Measurements from ENCODE around the gene SETD4.
A peak's percentile ranks its signal among the peaks of the same experiment; 100 is the strongest.
"Not testable (repeated sequence)": the region's sequence is repeated elsewhere in the genome, so short reads cannot be mapped to it uniquely, and the experiment has no call there.

SETD4 gene

DNA sequence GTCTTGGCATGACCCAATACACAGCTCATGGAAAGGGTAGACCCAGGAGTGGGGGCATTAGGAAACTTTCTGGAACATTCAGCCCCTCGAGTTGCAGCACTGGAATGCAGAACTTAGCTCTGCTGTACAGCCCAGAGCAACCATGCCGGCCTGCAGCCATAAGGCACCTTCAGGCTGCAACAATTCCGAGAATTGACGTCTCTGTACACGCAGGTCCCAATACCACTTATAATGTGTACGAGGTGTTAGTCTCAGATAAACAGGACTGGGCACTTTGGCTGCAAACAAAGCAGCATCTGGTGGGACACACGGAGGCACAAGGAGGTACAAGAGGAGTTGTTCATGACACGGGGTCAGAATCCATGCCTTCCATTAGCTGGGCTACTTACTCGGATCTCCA lies 17.4 kb upstream of the SETD4 start:
- DNase-seq, result no peak

DNA sequence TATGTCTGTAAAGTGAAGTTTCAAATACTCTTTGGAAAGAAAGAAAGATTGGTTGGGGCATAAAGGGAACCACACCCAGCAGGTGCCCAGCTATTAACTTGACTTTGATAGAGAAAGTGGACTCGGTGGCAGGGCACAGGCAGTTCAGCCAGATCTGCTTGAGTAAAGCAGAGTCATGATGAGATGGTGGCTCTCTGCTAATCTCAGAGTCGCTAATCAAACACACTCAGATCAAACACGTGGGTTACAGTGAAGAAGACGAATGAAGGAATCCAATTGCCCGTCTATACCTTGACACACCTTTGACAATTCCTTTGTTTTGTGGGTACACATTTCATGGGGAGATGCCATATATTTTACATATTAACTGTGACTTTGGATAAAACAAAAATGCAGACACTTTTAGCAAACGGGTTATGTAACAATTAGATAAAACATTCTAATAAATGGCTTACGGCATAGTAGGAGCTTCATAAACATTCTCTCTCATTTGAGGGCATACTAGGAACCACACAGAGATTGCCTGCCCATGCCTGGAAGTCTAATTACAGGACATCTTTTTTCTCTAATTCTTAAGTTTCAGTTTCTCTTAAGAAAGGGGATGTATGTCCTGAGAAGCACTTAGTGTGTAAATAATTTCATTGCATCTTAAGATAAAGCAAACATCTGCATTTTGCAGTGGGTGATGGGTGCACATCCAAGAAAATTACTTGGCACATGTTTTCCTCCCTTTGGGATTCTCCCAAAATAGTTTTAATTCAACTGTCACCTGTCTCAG lies 16.7 kb upstream of the SETD4 start:
- DNase-seq, result no peak

- DNase-seq, result no peak
These were observed 15.6 kb upstream of the SETD4 start for GRCh38 chr21:36075953-36076352.

GRCh38 chr21:36075171-36075570 lies 14.8 kb upstream of the SETD4 start:
- no peak for DNase-seq

DNA sequence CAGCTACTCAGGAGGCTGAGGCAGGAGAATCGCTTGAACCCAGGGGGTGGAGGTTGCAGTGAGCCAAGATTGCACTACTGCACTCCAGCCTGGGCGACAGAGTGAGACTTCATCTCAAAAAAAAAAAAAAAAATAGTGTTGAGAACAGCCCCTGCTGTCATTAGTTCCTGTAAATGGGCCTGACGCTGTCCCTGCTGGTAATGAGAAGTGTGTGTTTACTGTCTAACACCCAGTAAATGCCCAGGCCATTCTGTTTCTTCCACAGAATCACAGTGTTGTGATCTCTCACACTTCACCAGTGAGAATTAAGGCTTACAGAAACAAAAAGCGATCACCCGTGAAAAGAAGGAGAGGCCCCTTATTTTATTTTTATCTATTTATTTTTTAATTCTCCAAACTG lies 13.6 kb upstream of the SETD4 start:
- DNase-seq, result not testable (repeated sequence)

DNA sequence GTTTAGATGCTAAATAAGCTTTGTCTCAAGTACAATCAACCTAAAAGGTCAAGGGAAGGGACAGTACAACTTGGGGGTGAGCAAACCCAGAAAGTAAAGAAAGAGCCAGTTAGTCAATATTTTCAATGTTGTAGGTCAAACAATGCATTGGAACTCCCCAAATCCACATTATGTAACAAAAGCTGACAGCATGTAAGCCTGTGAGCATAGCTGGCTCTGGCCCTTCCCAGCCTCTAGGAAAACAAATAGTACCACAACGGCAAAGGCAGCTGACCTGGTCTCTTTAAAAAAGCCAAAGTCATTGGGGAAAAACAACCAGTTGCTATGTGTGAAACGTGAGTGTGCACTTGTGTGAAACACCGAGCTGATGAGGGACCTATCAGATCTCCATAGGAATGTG lies 12.9 kb upstream of the SETD4 start:
- no peak for DNase-seq

DNA sequence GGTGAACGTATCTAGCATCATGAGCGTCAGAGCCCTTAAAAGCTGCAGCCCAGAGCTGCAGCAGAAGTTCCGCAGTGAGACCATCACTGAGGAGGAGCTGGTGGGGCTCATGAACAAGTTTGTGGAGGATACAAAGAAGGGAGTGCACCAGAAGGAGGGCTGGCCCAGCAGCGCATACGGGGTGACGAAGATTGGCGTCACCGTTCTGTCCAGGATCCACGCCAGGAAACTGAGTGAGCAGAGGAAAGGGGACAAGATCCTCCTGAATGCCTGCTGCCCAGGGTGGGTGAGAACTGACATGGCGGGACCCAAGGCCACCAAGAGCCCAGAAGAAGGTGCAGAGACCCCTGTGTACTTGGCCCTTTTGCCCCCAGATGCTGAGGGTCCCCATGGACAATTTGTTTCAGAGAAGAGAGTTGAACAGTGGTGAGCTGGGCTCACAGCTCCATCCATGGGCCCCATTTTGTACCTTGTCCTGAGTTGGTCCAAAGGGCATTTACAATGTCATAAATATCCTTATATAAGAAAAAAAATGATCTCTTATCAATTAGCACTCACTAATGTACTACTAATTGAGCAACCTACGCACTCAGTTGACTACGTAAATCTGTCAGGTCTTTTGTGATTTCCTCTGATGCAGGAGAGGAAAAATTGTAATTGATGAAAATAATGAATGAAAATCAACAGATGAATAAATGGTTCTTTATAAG lies 12.3 kb upstream of the SETD4 start:
- no peak for DNase-seq

DNA sequence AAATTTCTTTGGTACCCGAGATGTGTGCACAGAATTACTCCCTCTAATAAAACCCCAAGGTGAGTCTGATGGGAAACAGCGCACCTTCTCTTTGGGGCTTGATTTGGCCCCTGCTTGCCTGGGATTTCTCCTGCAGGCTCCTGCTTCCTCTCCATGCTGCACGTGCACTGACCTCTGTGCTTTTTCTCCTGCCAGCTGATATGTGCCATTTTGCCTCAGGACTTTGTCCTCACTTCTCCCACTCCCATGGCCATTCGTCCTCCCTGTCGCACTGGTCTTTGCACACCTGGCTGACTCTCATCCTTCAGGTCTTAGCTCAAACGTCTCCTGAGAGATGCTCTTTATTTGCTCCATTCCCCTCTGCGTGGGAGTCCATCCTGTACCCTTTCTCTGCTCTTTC lies 10.7 kb upstream of the SETD4 start:
- DNase-seq, result no peak

DNA sequence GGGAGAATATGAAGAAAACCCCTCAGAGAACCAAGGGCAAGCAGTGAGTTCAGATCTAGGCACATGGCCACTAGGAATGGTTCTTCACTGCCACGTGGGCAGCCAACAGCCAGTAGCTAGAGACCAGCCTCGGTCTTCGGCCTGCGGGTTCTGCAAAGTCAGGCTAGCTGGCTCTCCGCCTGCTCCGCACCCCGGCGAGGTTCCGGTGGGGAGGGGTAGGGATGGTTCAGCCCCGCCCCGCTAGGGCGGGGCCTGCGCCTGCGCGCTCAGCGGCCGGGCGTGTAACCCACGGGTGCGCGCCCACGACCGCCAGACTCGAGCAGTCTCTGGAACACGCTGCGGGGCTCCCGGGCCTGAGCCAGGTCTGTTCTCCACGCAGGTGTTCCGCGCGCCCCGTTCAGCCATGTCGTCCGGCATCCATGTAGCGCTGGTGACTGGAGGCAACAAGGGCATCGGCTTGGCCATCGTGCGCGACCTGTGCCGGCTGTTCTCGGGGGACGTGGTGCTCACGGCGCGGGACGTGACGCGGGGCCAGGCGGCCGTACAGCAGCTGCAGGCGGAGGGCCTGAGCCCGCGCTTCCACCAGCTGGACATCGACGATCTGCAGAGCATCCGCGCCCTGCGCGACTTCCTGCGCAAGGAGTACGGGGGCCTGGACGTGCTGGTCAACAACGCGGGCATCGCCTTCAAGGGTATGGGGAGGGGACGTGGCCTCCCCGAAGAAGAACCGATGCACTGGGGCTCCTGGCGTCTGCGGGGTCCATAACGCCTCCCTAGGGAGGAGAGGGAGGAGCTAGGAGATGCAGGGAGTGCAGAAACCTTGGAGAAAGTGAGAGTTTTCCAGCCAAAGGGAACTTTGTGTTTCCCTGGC lies 9.6 kb upstream of the SETD4 start, which contains the start of gene CBR1:
Gene CBR1, plus strand, starts transcription at position 312 of the 871 bp plus-strand sequence. Its CDS starts 92 bp downstream, at position 404.
- peak; percentile 86 to 87 for DNase-seq

DNA sequence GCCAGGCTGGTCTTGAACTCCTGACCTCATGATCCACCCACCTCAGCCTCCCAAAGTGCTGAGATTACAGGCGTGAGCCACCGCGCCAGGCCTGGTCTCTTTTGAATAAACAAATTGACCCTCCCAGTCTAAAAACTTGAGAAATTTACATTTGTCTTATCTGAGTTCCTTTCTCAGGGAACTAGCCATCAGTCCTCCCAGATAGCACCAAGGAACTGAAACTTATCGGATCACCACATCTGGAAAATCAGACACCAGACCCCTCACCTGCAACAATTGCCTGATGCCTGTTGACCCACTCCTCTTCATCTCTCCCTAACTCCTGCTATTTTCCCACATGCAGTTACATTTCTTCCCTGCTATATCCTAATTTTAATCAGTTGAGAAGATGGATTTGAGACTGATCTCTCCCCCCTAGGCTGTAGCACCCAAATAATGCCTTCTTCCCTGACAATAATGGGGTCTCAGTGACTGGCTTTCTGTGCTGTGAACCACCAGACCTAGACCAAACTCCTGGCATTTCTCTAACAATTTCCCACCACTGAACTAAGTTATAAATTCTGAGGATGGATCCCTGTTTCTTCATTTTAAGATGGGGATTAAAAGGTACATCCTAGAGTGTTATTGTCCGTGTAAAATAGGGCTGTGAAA lies 8.5 kb upstream of the SETD4 start:
- no peak for DNase-seq

DNA sequence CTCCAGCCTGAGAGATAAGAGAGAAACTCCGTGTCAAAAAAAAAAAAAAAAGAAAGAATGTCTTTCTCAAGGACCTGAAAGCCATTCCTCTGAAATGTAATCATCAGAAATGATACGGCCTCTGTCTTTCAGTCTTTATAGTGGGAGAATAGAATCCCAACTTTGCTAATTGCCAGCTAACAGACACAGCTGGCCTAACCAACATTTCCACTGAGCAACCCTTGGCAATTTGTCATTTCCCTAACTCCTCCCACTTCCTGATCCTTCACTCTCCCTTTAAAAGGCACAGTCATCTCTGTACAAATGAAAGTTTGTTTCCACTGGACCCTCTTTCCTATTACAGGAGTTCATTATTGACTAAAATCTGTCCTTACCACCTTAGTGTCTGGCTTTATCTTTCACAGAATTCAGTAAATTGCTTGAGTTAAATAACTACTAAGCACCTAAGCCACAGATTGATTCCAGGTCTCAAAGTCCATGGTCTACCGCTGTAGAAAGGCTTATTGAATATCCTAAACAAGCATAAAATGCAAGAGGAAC lies 5.2 kb upstream of the SETD4 start:
- DNase-seq, result no peak

DNA sequence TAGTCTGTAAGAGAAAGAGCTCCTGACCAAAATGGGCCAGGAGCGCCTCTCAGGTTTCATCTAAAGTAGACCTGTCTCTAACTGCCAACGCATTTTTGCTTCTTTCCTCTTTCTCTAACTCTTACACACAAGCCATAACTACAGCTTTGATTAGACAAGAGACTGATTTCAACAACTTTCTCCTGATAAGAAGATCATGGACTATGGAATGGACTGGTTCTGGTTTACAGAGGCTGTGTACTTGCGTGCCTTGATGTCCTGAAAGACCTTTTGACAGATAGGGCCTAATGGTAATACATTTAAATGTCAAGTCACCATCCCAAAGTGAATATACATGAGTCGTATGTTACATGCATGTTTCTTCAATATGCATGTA lies 3.7 kb upstream of the SETD4 start:
- no peak for DNase-seq

DNA sequence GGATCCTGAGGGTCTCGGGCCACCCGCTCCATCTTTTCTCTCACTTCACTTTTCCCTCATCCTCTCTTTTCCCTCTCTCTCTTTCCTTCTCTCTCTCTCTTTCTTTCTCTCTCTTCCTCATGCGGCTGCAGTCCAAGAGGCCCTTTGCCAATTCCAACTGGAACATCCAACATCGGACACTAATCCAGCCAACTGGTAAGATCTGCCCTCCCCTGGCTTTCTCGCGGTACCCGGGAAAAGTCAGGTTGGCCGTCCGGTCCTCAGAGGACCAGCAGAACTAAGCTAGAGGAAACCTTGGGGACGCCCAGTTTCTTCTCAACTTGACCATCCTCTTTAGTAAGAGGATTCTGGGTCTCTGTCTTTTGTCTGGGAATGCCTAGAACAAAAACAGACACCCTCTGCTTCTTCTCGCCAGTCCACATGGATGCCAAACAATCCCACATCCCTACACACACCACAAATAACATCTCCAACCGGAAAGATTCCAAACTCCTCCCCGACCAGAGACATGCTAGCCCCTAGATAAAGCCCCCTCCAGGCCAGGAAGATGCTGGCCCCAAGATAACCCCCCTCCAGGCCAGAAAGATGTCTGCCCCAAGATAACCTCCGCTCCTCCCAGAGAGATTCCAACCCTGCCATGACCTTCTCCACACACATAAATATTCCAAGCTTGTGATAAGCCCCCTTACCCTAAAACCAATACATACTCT lies 3.2 kb upstream of the SETD4 start:
- DNase-seq, result no peak

GRCh38 chr21:36061445-36061844 lies 1.1 kb upstream of the SETD4 start:
- no peak for DNase-seq

GRCh38 chr21:36059823-36060158 lies 535 bp downstream of the SETD4 start:
- DNase-seq, result peak in 1 of 2 donors; percentile 5

DNA sequence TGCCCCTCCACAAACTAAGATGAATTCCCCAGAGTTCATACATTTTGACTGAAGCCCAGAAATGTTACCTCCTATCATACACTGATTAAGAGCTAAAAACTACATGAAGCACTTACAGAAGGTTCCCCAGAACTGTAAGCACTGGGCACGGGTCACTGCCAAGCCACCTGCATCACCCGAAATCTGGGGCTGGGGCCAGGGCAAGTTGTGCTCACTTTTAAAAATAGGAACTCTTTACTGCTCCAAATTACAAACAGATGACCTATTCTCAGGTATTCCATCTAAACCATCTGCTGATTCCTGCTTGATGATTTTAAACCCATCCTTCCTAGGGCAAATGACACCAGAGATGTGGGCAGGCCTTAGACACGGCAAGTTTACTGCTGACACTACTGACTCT lies 4.8 kb downstream of the SETD4 start:
- DNase-seq, result no peak

GRCh38 chr21:36053715-36054062 lies 6.6 kb downstream of the SETD4 start:
- no peak for DNase-seq

GRCh38 chr21:36052860-36053714 lies 7.2 kb downstream of the SETD4 start:
- no peak for DNase-seq

DNA sequence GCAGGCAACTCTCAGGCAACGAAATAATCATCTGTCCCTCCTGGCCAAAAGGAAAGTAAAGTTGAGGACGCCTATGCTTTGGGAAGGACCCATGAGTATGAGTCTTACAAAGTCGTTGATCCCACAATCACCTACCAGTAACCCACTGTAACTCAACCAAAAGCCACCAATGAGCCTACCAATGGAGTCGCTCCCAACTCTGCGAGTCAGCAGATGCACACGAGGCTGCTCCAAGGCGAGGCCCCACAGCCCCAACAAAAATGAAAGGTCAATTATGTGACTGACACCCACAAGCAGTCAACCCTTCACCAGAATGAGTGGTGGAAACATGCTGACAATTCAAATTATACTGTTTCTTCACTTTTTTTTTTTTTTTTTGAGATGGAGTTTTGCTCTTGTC lies 12.0 kb downstream of the SETD4 start:
- no peak for DNase-seq

GRCh38 chr21:36047139-36047538 lies 13.2 kb downstream of the SETD4 start:
- no peak for DNase-seq

DNA sequence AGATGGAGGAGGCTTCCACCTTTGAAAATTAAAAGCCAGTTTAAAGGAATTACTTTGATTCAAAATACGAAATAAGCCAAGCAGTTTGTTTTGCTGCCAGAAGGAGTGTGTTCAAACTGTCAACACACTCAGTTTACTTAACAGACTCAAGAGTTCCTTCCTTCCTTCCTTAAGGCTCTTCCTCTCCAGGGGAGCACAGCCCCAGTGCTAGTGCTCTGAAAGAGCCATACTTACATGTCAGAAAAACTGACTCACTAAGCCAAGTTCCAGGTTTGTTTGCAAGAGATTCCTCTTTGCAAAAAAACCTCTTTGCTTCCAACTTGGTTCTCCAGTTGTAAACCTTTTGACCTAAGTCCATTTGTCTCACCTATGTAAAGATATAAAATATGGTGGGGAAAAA lies 14.3 kb downstream of the SETD4 start:
- DNase-seq, result no peak
